Fibroblast of lung (primary cell): ENCODE measurements around the gene SPANXA2.
"Not testable (repeated sequence)": the region's sequence is repeated elsewhere in the genome, so short reads cannot be mapped to it uniquely, and the experiment has no call there.

Experiments used
- CTCF ChIP-seq, 2 donors: IDR thresholded peaks in 1 of 2; conservative IDR thresholded peaks in 1 of 2; 1 replicate in 1 of 2; 2 replicates in 1 of 2; pipeline ENCODE4 v1.5.1; 2011 to 2012; ENCODE audit warnings: low read length in 2 of 2, control low read depth in 1 of 2, inconsistent platforms in 1 of 2, low read depth in 1 of 2, mild to moderate bottlenecking in 1 of 2
- EZH2 ChIP-seq: IDR thresholded peaks from 2 replicates; pipeline ENCODE4 v1.5.1; 2012; ENCODE audit warnings: low read length, control low read depth, mild to moderate bottlenecking; ENCODE audit errors: missing control alignments

- not testable (repeated sequence) for TF ChIP-seq CTCF (conservative IDR thresholded peaks at IDR 0.05 in 1 of 2, IDR thresholded peaks at IDR 0.05 in 1 of 2; ENCODE audit: low read depth in 1 of 2, low read length in 2 of 2); EZH2
Observed at GRCh38 chrX:141589408-141589807, at the start of gene SPANXA2.
